Measurements from ENCODE around the gene COX10.

DNA sequence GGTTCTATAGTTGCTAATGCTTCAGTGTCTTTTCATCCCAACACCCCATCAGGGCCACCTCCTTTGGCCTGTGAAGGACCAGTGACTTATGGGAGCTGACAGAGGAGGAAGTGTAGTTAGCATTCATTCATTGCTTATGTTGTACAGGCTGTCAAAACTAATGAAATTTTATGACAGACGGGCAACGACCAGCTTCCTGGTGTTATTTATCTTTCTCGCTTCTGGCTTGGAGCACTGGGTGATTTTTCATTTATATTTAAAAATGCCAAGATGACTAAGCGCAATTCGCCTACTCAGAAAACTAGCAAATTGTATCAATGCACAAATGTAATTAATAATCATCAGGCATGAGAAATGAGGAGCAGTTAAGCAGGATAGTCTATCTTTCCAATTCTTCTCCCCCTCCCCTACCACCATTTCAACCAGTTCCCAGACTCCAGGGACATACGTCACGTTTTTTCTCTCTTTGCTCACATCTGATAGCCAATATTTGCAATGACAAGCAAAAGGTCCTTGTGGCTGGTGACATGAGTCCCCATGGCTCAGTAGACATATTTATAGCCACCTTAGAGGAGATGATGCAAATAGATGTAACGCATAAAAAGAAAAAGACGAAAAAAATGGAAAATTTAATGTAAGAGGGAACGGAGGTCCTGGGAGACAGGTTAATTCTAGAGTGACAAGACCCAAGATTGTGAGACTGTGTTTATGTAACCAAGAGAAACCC lies 156.1 kb downstream of the COX10 start:
- TF ChIP-seq, protein P1, sequence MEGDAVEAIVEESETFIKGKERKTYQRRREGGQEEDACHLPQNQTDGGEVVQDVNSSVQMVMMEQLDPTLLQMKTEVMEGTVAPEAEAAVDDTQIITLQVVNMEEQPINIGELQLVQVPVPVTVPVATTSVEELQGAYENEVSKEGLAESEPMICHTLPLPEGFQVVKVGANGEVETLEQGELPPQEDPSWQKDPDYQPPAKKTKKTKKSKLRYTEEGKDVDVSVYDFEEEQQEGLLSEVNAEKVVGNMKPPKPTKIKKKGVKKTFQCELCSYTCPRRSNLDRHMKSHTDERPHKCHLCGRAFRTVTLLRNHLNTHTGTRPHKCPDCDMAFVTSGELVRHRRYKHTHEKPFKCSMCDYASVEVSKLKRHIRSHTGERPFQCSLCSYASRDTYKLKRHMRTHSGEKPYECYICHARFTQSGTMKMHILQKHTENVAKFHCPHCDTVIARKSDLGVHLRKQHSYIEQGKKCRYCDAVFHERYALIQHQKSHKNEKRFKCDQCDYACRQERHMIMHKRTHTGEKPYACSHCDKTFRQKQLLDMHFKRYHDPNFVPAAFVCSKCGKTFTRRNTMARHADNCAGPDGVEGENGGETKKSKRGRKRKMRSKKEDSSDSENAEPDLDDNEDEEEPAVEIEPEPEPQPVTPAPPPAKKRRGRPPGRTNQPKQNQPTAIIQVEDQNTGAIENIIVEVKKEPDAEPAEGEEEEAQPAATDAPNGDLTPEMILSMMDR (IDR thresholded peaks at IDR 0.05), result no peak
- TF ChIP-seq POLR2A (IDR thresholded peaks at IDR 0.05), result no peak
